HG03378 (cell line): ENCODE results near the gene HMGA1.

Source experiments
- ATAC-seq: cut with Tn5 transposase; IDR thresholded peaks from one replicate; pipeline ENCODE4 v1.9.1; 2021; ENCODE audit warnings: mild to moderate bottlenecking, moderate library complexity; ENCODE audit not compliant: unreplicated experiment

HMGA1 gene

DNA sequence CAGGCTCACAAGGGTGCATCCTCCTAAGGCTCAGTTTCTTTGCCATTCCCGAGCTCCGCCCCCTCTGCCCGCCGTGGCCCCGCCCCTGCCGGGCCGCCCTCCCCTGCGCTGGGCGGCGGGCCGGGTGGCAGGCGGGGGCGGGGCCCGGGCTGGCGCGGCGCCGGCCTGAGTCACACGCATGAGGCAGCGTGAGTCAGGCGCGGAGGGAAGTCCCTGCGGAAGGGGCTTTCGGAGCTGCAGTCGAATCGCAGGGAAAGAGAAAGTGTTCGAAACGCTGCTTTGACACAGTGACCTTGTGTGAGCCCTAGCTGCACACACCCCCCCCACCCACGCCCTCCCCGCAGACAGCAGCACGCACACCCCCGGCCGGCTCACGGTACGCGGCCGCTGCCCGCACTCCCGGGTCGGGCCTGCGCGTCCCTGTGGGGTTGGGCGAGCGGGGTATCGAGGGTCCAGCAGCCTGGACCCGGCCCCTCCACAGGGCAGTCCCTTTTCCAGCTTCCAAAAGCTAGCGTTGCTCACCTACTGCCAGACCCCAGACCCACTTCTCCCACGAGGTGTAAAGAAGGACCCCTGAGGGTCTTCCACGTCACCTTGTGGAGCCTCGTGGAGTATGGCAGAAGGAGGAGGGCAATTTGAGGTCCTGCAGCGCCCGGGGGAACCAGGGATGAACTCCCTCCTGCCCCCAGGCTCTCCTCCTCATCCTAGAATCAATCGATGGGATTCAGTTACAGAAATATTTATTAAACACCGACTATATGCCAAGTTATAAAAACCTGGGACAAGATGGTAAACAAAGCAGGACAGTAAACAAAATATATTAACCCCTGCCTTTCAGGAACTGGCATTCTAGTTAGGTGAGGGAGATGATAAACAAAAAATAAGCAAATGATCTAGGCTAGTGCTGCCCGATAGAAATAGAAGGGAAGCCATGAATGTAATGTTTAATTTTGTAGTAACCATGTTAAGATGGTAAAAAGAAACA lies 12.4 kb upstream of the HMGA1 start:
- peak; percentile 87 for ATAC-seq

GRCh38 chr6:34225551-34225950 lies 11.1 kb upstream of the HMGA1 start:
- no peak for ATAC-seq

DNA sequence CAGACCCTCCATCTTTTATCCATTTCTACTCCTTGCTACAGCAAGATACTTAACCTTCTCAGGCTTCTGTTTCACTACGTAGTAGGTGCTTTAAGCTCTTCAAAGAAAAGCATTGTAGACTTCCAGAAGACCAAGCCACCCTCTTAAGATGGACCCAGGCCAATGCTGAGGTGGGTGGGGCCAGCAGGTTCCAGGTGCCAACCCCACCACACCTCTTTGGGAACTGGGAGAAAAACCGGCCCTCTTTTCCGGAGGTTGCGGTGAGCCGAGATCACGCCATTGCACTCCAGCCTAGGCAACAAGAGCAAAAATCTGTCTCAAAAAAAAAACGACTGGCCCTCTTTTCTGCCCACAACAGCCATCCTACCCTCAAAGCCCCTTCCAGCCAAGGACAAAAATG lies 10.6 kb upstream of the HMGA1 start:
- no peak for ATAC-seq

GRCh38 chr6:34226731-34227586 lies 9.7 kb upstream of the HMGA1 start:
- no peak for ATAC-seq

GRCh38 chr6:34227761-34228421 lies 8.8 kb upstream of the HMGA1 start:
- no peak for ATAC-seq

- no peak for ATAC-seq
These were observed 6.8 kb upstream of the HMGA1 start for GRCh38 chr6:34229877-34230276.

- no peak for ATAC-seq
These were observed 5.9 kb upstream of the HMGA1 start for GRCh38 chr6:34230653-34231371.

- ATAC-seq: no peak
These were observed 4.9 kb upstream of the HMGA1 start for GRCh38 chr6:34231566-34232336.

- no peak for ATAC-seq
These were observed 3.8 kb upstream of the HMGA1 start for GRCh38 chr6:34232901-34233300.

DNA sequence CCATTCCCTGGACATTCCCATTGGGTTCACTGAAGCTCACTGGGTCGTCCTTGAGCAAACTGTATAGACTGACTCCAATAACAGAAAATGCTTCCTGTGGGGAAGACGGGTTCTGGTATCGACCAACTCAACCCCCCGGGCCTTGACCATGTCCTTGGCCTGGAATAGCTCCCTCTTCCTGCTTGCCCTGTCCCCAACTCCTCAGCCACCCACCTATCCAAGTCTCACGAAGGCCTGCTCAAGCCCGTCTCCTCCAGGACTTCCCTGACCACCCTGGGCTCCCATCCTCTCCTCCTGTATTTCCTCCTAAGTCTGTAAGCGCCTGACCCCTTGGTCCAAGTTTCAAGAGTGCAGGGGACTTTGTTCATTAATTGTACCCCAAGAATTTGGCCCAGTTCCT lies 2.8 kb upstream of the HMGA1 start:
- ATAC-seq: no peak

GRCh38 chr6:34234667-34235306 lies 1.9 kb upstream of the HMGA1 start:
- no peak for ATAC-seq

GRCh38 chr6:34235307-34236130 lies 1.2 kb upstream of the HMGA1 start:
- ATAC-seq: no peak

DNA sequence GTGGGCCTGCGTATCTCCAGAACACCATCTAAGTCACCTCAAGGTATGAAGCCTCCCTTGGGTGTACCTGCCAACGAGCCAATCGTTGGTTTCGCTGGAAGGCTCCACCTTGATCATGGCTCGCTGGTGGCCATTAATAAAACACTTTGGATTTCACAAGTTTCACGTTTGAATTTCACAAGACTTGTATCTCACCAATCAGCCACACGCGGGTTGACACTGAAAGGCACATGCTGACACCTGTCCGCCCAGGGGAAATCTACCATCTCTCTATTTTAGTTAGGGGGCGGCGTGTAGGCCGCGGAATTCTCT lies 586 bp upstream of the HMGA1 start:
- ATAC-seq: peak; percentile 13

DNA sequence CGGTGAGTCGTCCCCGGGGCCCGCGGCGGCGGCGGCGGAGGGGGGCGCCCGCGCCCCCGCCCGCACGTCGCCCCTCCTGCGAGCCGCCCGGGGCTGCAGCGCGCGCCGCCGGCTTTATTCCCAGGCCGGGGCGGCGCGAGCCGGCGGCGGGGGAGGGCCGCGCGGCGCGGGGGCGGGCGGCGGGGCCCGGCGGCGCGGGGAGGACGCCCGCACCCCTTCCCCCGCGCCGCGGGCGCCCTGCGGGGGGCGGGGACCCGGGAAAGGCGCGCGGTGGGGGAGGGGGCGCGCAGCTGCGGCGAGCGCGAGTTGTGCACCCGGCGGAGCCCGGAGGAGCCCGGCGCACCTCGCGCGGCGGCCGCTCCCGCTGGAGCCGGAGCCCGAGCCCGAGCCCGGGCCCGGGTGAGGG lies 646 bp downstream of the HMGA1 start:
- no peak for ATAC-seq

- ATAC-seq: no peak
These were observed 1.3 kb downstream of the HMGA1 start for GRCh38 chr6:34237722-34238584.

GRCh38 chr6:34238585-34239499 lies 2.2 kb downstream of the HMGA1 start:
- ATAC-seq: no peak

GRCh38 chr6:34239500-34239825 lies 2.8 kb downstream of the HMGA1 start:
- no peak for ATAC-seq
